IMR-90 (cell line): Measurements from ENCODE around the gene WIPF2. TPM values are rescaled to one million over a fixed set of nuclear protein-coding genes. Genes with fewer than 3 reads are reported as not detected.

Experiments used
- ATAC-seq: fragments of 200-7000 bp; cut with Tn5 transposase; 2 replicates; pipeline ENCODE4 v1.9.1; 2020; ENCODE audit warnings: low read depth, mild to moderate bottlenecking, moderate library complexity
- BruUV-seq: library from RNA; stranded (reverse); fragments of 400-500 nt; replicated peaks from 2 replicates; lab custom pipeline; 2021; lab: Mats Ljungman, UMichigan
- CTCF ChIA-PET: fragments of 300-600 bp; formaldehyde crosslinking; extraction: SDS; loops from one replicate; lab custom pipeline; 2021; ENCODE audit warnings: antibody characterized with exemption; lab: Yijun Ruan, JAX
- POLR2A ChIA-PET: fragments of 300-600 bp; sonication (Branson Sonifier 250); formaldehyde crosslinking; loops from one replicate; lab custom pipeline; 2022; ENCODE audit warnings: antibody characterized with exemption; ENCODE audit not compliant: unreplicated experiment; lab: Charles Lee
- DNase-seq: peaks from one replicate; pipeline ENCODE4 v3.0.0; 2013
- H2AFZ ChIP-seq: replicated peaks from 2 replicates; pipeline ENCODE3; 2013; ENCODE audit warnings: low read length, mild to moderate bottlenecking; ENCODE audit not compliant: poor library complexity
- H2AK5ac ChIP-seq: 2 replicates; pipeline ENCODE4 v1.6.1; 2013; ENCODE audit warnings: low read depth, low read length, inconsistent platforms
- H2AK9ac ChIP-seq: replicated peaks from 2 replicates; pipeline ENCODE3; 2013; ENCODE audit warnings: mild to moderate bottlenecking, low read depth, low read length, moderate library complexity; ENCODE audit not compliant: poor library complexity
- H2BK120ac ChIP-seq: 2 replicates; pipeline ENCODE4 v1.6.1; 2013; ENCODE audit warnings: low read depth, low read length, inconsistent platforms
- H2BK15ac ChIP-seq: 3 replicates; pipeline ENCODE4 v1.6.1; 2013; ENCODE audit warnings: low read depth, low read length, inconsistent platforms
- H2BK20ac ChIP-seq: 2 replicates; pipeline ENCODE4 v1.6.1; 2013; ENCODE audit warnings: low read depth, mild to moderate bottlenecking, inconsistent platforms, low read length, moderate library complexity
- H2BK5ac ChIP-seq: 2 replicates; pipeline ENCODE4 v1.6.1; 2013; ENCODE audit warnings: mild to moderate bottlenecking, low read depth, low read length, inconsistent platforms; ENCODE audit not compliant: poor library complexity, severe bottlenecking
- H3K14ac ChIP-seq: replicated peaks from 2 replicates; pipeline ENCODE4 v1.6.1; 2013; ENCODE audit warnings: low read depth, low read length, inconsistent platforms
- H3K18ac ChIP-seq: 2 replicates; pipeline ENCODE4 v1.6.1; 2013; ENCODE audit warnings: low read depth, low read length, control low read depth
- H3K23ac ChIP-seq: 2 replicates; pipeline ENCODE4 v1.6.1; 2013; ENCODE audit warnings: low read depth, low read length, inconsistent platforms
- H3K27ac ChIP-seq: 2 replicates; pipeline ENCODE4 v1.5.1; 2013; ENCODE audit warnings: mild to moderate bottlenecking, control low read depth, low read length; ENCODE audit not compliant: insufficient read depth
- H3K27me3 ChIP-seq: 2 replicates; pipeline ENCODE4 v1.6.1; 2013; ENCODE audit warnings: low read length; ENCODE audit not compliant: control insufficient read depth, insufficient read depth
- H3K36me3 ChIP-seq: 2 replicates; pipeline ENCODE4 v1.6.1; 2013; ENCODE audit warnings: low read length, mixed read lengths; ENCODE audit not compliant: control insufficient read depth, insufficient read depth
- H3K4ac ChIP-seq: 2 replicates; pipeline ENCODE4 v1.6.1; 2013; ENCODE audit warnings: low read depth, low read length, inconsistent platforms
- H3K4me1 ChIP-seq: 2 replicates; pipeline ENCODE4 v1.6.1; 2013; ENCODE audit warnings: low read length, mixed read lengths; ENCODE audit not compliant: control insufficient read depth, insufficient read depth
- H3K4me2 ChIP-seq: 2 replicates; pipeline ENCODE4 v1.6.1; 2013; ENCODE audit warnings: low read depth, mild to moderate bottlenecking, control low read depth, low read length, moderate library complexity
- H3K4me3 ChIP-seq: 2 replicates; pipeline ENCODE4 v1.5.1; 2013; ENCODE audit warnings: low read depth, mild to moderate bottlenecking, control low read depth, low read length, moderate library complexity; ENCODE audit not compliant: insufficient read depth
- H3K56ac ChIP-seq: 2 replicates; pipeline ENCODE4 v1.6.1; 2013; ENCODE audit warnings: low read length, inconsistent platforms; ENCODE audit not compliant: insufficient read depth; ENCODE audit errors: extremely low read depth
- H3K79me1 ChIP-seq, 2 experiments: 2 replicates each; pipeline ENCODE4 v1.6.1; 2013; ENCODE audit warnings: low read length in 2 of 2, inconsistent platforms in 1 of 2, low read depth in 1 of 2
- H3K9ac ChIP-seq: 2 replicates; pipeline ENCODE4 v1.6.1; 2013; ENCODE audit warnings: low read depth, low read length, control low read depth
- H3K9me1 ChIP-seq: 2 replicates; pipeline ENCODE4 v1.6.1; 2013; ENCODE audit warnings: low read length, inconsistent platforms; ENCODE audit not compliant: insufficient read depth
- H3K9me3 ChIP-seq: 2 replicates; pipeline ENCODE4 v1.6.1; 2013; ENCODE audit warnings: low read length; ENCODE audit not compliant: control insufficient read depth, insufficient read depth
- H4K20me1 ChIP-seq: 2 replicates; pipeline ENCODE4 v1.6.1; 2013; ENCODE audit warnings: low read length, inconsistent platforms; ENCODE audit not compliant: insufficient read depth
- H4K5ac ChIP-seq: 2 replicates; pipeline ENCODE4 v1.6.1; 2013; ENCODE audit warnings: mild to moderate bottlenecking, low read depth, low read length, control low read depth
- H4K8ac ChIP-seq, 2 experiments: 2 replicates each; pipeline ENCODE4 v1.6.1; 2013; ENCODE audit warnings: low read depth in 2 of 2, low read length in 2 of 2, control low read depth in 1 of 2, inconsistent platforms in 1 of 2
- H4K91ac ChIP-seq: 2 replicates; pipeline ENCODE4 v1.6.1; 2013; ENCODE audit warnings: low read depth, low read length, inconsistent platforms; ENCODE audit not compliant: insufficient read depth
- BHLHE40 ChIP-seq: fragments of 150-350 bp; IDR thresholded peaks from 2 replicates; pipeline ENCODE4 v1.6.1; 2016; ENCODE audit warnings: mild to moderate bottlenecking, low read depth, low read length
- MAFK ChIP-seq: IDR thresholded peaks from 2 replicates; pipeline ENCODE4 v1.6.1; 2012; ENCODE audit warnings: low read depth, low read length, improper control_type of control experiment
- MAZ ChIP-seq: IDR thresholded peaks from 2 replicates; pipeline ENCODE4 v1.6.1; 2012; ENCODE audit warnings: low read depth, mild to moderate bottlenecking, low read length, improper control_type of control experiment, moderate library complexity, borderline replicate concordance
- NFE2L2 ChIP-seq: fragments of 150-350 bp; IDR thresholded peaks from 2 replicates; pipeline ENCODE4 v1.6.1; 2016; ENCODE audit warnings: low read depth, mild to moderate bottlenecking, low read length
- RCOR1 ChIP-seq: IDR thresholded peaks from 2 replicates; pipeline ENCODE4 v1.6.1; 2012; ENCODE audit warnings: mild to moderate bottlenecking, low read length, improper control_type of control experiment; ENCODE audit not compliant: insufficient replicate concordance
- WGBS, 2 experiments: methylation state at CpG; one replicate each; pipeline versions ENCODE4 v1.1.5 to v1.1.7; 2013; ENCODE audit warnings: missing lambda C conversion rate in 2 of 2; ENCODE audit not compliant: insufficient read length in 1 of 2; ENCODE audit errors: extremely low coverage in 2 of 2; 5-methylcytosine and 5-hydroxymethylcytosine counted together
- dilution Hi-C: fragments of 300-500 bp; cut with HindIII; formaldehyde crosslinking; loops from one replicate; pipeline ENCODE4 v1.14.3; 2018; ENCODE audit warnings: low sequenced_read_pairs; ENCODE audit not compliant: unreplicated experiment
- in situ Hi-C: fragments of 300-500 bp; cut with MboI; formaldehyde crosslinking; loops from 3 replicates; pipeline ENCODE4 v1.14.3; 2019; ENCODE audit warnings: low sequenced_read_pairs, inconsistent platforms, mixed read lengths
- intact Hi-C: fragments of 100-400 bp; cut with micrococcal nuclease; formaldehyde crosslinking; loops from 2 replicates; pipeline ENCODE4 v1.10.0; 2022
- polyA plus RNA-seq, 3 experiments: library from polyadenylated mRNA; depleted of rRNA; stranded (reverse); fragments of >200 nt; gene quantifications; 2 replicates each; pipeline ENCODE4 v1.2.3, GENCODE V29; 2012; ENCODE audit warnings: low replicate concordance in 1 of 3
- total RNA-seq: library from RNA; depleted of rRNA; stranded (reverse); fragments of >200 nt; gene quantifications from 2 replicates; pipeline ENCODE4 v1.2.3, GENCODE V29; 2012
- TF ChIP-seq, protein P1 (sequence below): fragments of 150-350 bp; IDR thresholded peaks from 2 replicates; pipeline ENCODE4 v1.6.1; 2016; ENCODE audit warnings: low read depth, mild to moderate bottlenecking, low read length, moderate library complexity, borderline replicate concordance

Gene WIPF2
- total and polyA plus RNA-seq, 2 of the 4 experiments (the other 2 are of a cell fraction): 2.0 to 8.9 TPM

DNA sequence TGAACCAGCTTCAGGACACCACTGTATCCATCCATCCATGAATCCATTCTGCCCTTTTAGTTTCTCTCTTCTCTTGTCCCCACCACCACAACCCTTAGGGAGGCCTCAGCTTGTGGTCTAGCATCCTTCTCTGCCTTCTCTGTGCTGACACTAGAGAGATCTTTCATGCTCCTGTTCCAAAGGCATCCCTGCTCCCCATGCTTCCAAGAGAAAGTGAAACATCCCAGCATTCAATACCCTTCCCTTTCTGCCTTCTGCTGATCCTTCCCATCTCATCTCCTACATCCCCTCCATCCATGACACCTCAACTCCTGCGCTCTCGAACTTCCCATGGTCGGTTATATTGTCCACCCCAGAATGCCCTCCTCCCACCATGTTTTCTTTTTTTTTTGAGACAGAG is 31.9 kb upstream of the WIPF2 start:
- CTCF ChIA-PET: no interaction called here
- WGBS, 2 experiments: 84% methylated on average over 3 of the region's 3 CpGs; no CpG with 5 or more reads in 1 of the 2 experiments
- H4K8ac ChIP-seq: no peak overlapping the region
- H3K36me3 ChIP-seq: peaks cover 2% of the 10 kb centered on the region; the same call in 1 of the 2 replicates
- H3K23ac ChIP-seq: no peak overlapping the region
- no peak for TF ChIP-seq MAZ
- no peak for TF ChIP-seq NFE2L2
- TF ChIP-seq, protein P1, sequence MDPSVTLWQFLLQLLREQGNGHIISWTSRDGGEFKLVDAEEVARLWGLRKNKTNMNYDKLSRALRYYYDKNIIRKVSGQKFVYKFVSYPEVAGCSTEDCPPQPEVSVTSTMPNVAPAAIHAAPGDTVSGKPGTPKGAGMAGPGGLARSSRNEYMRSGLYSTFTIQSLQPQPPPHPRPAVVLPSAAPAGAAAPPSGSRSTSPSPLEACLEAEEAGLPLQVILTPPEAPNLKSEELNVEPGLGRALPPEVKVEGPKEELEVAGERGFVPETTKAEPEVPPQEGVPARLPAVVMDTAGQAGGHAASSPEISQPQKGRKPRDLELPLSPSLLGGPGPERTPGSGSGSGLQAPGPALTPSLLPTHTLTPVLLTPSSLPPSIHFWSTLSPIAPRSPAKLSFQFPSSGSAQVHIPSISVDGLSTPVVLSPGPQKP: no peak
- no peak for TF ChIP-seq BHLHE40
- TF ChIP-seq RCOR1: no peak
- TF ChIP-seq MAFK: no peak
- H4K5ac ChIP-seq: no peak overlapping the region
- peaks cover 7% of the 10 kb centered on the region; the same call in 1 of the 2 replicates for H3K4me1 ChIP-seq
- no peaks in the 10 kb centered on the region for H3K9me3 ChIP-seq
- no peak overlapping the region for H3K27ac ChIP-seq
- H2BK5ac ChIP-seq: no peak overlapping the region
- H3K4me2 ChIP-seq: no peak overlapping the region
- H3K18ac ChIP-seq: no peak overlapping the region
- H3K4me3 ChIP-seq: no peak overlapping the region
- no peak overlapping the region for H2AFZ ChIP-seq
- no peaks in the 10 kb centered on the region for H3K27me3 ChIP-seq
- H2BK15ac ChIP-seq: no peak overlapping the region
- H3K4ac ChIP-seq: no peak overlapping the region
- no peak overlapping the region for H2AK9ac ChIP-seq
- dilution Hi-C loops: no loop called here
- no peak overlapping the region for H2BK20ac ChIP-seq
- no peaks in the 10 kb centered on the region for H3K79me1 ChIP-seq
- H3K9me1 ChIP-seq: no peaks in the 10 kb centered on the region
- H4K91ac ChIP-seq: no peak overlapping the region
- H2BK120ac ChIP-seq: no peak overlapping the region
- POLR2A ChIA-PET: no interaction called here
- H3K9ac ChIP-seq: no peak overlapping the region
- H3K56ac ChIP-seq: no peak overlapping the region
- no peak overlapping the region for H3K14ac ChIP-seq
- no peaks in the 10 kb centered on the region for H4K20me1 ChIP-seq
- in situ Hi-C loops: no loop called here
- 0 out of 2 replicates have a peak overlapping the region, but pooled peaks have one; percentile 24 for H2AK5ac ChIP-seq
- intact Hi-C loops: no loop called here
- ATAC-seq (no peak), DNase-seq (no peak)
- no TSS peak for BruUV-seq
